NCI-H524 treated with DMSO at 0.1 percent for 48 hours (cell line): ENCODE data around the gene BCOR.

Source experiments
- DNase-seq: peaks from one replicate; lab custom pipeline; 2025; lab: John Stamatoyannopoulos, UW

The BCOR gene

DNA sequence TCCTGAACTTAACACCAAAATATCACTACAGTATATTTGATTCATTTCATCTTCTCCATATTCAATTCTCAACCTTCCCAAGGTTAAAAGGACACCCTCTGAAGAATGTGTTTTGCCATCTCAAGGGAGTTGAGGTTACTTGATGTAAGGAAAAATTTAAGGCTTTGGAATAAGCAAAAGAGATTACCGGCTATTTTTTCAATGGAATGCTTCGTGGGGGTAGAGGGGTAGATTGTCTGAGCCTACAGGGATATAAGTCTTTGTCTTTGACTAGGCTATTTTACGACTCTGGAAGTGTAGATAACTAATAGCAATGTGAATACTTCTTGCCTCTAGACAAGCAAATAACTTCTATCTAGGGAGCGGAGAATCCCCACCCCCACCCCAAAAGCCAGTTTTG is 78.2 kb downstream of the BCOR start:
- DNase-seq: no peak

DNA sequence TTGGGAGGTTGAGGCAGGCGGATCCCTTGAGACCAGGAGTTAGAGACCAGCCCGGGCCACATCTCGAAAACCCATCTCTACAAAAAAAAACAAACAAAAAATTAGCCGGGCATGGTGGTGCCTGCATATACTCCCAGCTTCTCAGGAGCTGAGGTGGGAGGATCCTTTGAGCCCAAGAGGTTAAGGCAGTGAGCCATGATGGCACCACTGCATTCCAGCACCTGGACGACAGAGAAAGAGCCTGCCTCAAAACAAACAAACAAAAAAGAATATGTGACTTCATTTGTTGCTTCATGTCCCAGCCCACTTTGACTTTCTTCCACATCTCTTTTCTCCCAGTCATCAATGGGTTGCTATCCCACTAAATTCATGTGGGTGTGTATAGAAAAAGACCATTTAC is 79.7 kb downstream of the BCOR start:
- no peak for DNase-seq

- no peak for DNase-seq
These were observed 81.0 kb downstream of the BCOR start for GRCh38 chrX:40016749-40017148.

GRCh38 chrX:40015693-40016092 is 82.1 kb downstream of the BCOR start:
- no peak for DNase-seq

DNA sequence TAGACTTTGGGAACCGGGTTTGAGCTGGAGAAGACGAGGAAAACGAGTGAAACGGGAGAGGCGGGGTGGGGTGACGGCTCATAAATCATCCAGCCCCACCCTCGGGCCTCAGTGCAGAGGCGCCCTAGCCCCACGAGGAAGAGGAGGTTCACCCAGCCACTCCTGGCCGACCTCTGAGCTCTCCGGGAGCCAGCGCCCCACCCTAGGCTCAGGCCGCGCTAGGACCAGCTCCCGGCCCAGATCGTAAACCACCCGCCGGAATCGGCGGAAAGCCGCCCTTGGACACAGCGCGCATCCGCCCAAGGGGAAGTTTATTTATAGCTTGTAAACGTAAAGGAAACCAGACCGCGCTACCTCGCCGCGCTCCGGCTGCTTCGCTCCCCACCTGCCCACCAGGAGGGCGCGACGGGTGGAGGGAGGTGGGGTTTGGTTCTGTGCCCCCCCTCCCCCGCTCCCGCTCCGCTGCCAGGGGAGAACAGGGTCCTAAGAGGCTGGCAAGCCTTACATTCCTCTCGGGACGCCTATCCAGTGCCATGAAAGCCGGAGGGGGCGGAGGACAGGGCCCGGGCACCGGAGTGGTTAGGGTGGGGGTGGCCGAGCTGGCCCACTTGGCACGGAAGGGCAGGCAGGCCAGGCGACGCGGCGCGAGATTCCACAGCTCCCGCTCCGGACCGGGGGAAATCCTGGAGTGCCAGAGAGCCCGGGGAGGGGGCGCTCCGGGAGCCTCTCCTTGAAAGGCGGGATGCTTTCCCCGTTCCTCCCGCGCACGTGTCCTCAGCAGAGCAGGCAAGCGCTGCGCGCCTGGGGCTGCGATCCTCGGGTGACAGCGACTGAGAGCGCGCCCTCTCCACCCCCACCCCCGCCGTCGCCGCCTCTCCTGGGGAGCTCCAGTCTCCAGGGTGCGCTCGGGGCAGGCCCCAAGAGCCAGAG is 84.2 kb downstream of the BCOR start:
- no peak for DNase-seq

GRCh38 chrX:40012868-40013265 is 84.9 kb downstream of the BCOR start:
- no peak for DNase-seq

- no peak for DNase-seq
These were observed 85.5 kb downstream of the BCOR start for GRCh38 chrX:40012039-40012867.

GRCh38 chrX:40011322-40012038 is 86.3 kb downstream of the BCOR start:
- no peak for DNase-seq

GRCh38 chrX:40010550-40011321 is 87.0 kb downstream of the BCOR start:
- no peak for DNase-seq

DNA sequence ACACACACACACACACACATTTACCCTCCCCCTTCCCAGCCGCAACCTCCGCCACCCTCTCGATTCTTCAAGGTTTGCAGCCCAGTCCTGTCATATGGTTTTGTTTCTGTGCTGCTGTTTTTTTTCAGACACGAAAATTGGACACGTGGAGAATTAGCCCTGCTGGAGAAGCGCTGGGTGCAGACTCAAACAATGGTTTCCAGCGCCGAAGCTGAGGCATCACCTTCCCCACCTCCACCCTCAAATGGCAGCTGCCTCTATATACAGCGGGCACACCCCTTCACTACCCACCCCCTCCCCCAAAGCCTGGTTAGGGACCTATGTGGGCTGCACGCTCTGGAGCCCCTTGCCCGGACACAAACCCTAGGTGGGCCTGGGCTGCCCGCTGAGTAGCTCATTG is 87.9 kb downstream of the BCOR start:
- DNase-seq: no peak

- DNase-seq: no peak
These were observed 88.3 kb downstream of the BCOR start for GRCh38 chrX:40009462-40009851.

DNA sequence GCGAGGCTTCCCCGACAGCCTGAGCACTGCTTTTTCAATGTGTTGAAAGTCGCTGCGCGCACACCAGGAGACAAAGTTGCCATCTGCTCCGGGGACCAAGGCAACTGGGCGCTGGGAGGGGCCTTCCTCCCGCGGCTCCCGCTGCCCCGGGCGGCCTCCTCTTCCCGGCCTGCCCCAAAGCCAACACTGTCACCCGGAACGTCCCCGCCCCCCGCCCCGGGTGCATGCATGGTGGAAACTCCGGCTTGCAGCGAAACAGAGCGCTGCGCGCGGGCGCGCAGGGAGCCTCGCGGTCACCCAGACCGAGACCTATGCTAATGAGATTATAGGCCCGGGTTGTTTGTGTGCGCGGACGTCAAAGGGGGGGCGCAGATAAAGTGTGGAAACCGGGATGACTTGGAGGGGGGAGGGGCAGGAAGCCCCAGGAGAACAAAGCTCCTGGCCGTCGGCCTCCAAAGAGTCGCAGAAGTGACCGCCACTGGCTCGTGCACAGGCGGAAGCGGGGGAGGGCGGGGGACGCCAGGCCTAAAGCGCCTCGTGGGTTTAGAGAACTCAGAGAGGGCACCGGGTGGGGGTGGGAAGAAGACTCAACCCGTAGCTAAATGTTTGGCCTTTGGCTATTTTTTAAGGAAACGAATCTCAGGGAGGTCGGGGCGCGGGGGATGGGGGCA is 88.8 kb downstream of the BCOR start:
- DNase-seq: peak; percentile 61

- no peak for DNase-seq
These were observed 89.7 kb downstream of the BCOR start for GRCh38 chrX:40007756-40008705.

GRCh38 chrX:40007131-40007755 is 90.5 kb downstream of the BCOR start:
- DNase-seq: no peak

DNA sequence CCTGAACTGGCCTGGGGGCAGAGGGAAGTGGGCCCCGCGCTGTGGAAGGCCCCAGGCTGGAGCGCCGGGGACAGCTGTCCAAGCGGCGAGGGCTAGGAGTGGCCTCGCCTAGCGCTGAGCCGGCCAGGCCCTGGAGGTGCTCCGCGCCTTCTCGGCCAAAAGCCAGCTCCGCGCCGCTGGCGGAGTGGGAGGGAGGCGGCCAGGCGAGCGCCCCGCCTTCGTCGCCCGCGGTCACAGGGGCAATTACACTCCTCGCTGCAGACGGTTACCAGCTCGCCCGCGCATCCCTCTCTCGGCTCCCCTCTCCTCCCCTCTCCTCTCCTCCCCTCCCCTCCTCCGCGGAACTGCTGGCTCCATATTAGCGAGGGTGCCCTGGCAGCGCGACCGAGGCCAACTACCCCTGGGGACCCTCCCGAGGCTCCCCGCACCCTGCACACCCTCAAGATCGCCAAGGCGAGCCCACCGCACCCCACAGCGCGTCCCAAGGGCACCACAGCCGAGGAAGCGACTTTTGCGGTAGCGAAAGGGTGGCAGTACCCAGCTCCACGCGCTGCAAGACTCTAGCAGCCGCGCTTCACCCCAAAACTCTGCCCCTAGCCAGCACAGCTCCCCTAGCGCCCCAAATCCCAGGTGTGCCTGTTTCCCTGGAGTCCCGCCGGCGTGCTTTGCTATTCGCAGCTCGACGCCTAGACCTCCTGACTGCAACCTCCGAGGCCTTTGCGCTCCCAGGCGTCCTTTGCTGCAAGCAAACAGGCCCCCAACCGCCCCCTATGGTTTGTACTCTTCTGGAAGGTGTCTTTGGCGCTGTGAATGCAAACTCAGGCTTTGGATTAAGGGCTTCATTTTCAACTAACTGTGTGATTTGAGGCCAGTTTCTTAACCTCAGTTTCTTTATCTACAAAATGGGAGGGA is 91.4 kb downstream of the BCOR start:
- no peak for DNase-seq

DNA sequence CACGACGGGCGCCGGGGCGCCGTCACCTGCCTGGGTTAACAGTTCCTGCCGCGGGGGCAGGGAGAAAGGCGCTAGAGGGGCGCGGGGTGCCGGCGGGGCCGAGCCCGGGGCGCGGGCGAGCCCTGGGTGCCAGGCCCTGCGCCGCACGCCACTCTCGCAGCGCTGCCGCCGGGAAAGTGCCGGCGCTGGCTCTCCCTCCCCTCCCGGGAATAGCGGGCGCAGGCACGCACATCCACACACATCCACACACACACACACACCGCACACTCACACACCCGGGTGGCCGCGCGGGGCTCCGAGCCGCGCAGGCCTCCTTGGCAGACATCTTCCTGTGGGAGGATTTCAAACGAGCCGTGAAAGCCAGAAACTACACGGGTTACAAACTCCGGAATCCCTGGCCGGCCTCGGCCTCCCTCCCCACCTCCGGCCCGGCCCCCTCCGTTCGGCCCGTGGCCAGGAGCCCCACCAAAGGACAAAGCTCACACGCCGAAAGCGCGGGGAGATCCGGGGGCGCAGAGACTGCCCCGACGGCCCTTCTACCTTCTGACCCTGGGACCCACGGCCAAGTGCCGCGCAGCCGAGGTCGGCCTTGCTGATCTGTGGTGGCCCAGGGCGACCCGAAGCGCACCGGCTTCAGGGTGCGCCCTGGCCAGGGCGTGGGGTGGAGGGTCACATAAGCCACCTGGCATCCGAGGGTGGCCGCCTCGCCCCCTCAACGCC is 92.3 kb downstream of the BCOR start:
- no peak for DNase-seq

DNA sequence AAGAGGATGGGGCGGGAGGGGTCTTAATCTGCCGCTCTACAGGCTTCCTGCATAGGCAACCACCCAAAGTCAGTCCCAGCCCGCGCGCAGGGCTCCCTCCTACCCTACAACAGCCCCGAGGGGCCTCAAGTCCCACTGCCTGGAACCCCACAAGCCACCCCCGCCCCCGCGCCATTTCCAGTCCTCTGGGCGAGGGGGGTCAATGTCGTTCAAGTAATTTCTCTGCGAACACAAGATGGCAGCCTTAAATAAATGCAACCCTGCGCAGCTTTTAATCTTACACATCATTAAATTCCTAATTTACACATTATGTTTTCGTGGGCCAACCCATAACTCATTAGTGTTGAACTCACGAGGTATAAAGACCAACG is 92.9 kb downstream of the BCOR start:
- no peak for DNase-seq

DNA sequence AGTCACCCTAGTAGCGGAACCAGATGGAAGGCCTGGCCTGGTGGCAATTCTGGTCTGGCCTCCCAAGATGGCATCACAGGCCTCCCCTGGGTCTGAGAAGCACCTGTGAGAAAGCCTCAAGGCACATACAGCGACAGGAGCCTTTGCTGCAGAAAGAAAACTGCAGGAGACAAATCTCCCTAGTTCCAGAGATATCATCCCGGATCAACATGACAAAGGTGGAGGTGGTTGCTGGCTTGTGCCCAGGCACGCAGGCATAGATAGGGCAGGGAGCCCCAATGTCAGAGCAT is 93.6 kb downstream of the BCOR start:
- DNase-seq: no peak
